Stimulated activated CD4-positive, alpha-beta T cell treated with anti-CD3 and anti-CD28 coated beads, Interleukin-4, amount 100 ng/mL, for 48 hours (primary cell): ENCODE data around the gene PLEKHA4.

ENCODE experiments used
- DNase-seq, 2 donors: peaks; one replicate each; pipeline ENCODE4 v3.0.0-alpha.2; 2020; ENCODE audit warnings: low read depth in 2 of 2

PLEKHA4 gene

GRCh38 chr19:48830965-48831364, 37.5 kb downstream of the PLEKHA4 start:
- no peak for DNase-seq

GRCh38 chr19:48830088-48830487, 38.3 kb downstream of the PLEKHA4 start:
- DNase-seq = no peak

DNA sequence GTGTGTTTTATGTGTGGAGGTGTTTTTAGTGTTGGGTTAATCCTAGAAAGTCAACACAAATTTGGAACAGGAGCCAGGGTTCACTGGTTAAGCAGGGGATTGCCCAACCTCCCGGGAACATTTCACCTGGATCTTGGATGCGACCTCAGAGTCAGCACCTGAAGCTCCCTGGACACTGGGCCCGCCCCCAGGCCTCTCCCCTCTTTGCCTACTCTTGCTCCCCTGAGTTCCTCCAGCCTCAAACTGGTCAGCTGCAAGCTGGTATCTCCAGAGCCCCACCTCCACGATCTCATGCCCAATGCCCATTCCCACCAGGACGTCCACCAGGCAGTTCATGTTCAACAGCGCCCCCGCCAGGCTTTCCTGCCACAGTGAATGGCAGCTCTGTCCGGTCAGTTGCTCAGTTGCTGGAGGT, 41.8 kb downstream of the PLEKHA4 start:
- no peak for DNase-seq

DNA sequence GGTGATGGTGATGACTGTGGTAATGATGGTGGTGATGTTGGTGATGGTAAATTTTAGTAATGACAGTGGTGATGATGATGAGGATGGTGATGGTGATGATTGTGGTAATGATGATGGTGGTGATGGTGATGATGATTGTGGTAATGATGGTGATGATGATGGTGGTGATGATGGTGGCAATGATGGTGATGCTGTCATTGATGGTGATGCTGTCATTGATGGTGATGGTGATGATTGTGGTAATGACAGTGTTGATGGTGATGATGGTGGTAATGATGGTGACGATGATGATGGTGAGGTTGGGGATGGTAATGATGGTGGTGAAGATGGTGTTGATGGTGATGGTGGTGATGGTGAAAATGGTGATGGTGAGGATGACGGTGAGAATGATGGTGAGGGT, 45.9 kb downstream of the PLEKHA4 start:
- no peak for DNase-seq

GRCh38 chr19:48821633-48822032, 46.8 kb downstream of the PLEKHA4 start:
- no peak for DNase-seq

GRCh38 chr19:48819366-48819816, 49.0 kb downstream of the PLEKHA4 start:
- DNase-seq = no peak

GRCh38 chr19:48818234-48818820, 50.1 kb downstream of the PLEKHA4 start:
- DNase-seq = no peak

GRCh38 chr19:48817585-48818124, 50.8 kb downstream of the PLEKHA4 start:
- no peak for DNase-seq

DNA sequence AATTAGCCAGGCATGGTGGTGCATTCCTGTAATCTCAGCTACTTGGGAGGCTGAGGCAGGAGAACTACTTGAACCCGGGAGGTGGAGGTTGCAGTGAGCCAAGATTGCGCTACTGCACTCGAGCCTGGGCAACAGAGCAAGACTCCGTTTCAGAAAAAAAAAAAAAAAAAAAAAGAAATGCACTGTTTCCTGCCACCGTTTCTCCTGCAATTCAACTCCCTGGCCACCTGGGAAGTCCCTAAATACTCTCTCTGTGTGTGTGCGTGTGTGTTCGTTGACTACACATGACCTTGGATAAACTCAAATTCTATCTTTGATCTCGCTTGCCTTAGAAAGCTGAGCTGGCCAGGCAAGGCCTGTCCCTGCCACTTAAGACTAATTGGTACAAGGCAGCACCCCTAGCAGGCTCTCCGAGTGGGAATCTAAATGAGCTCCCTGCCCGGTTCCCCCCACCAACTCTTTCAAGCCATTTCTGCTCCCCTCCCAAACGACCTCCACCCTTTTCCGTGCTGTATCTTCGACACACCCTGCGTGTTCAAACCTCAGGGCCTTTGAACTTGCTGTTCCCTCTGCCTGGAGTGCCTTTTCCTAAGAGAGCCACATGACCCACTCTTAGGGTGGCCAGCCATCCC, 52.4 kb downstream of the PLEKHA4 start:
- no peak for DNase-seq

- DNase-seq = no peak
Observed at GRCh38 chr19:48814895-48815294, 53.5 kb downstream of the PLEKHA4 start.

- no peak for DNase-seq
Observed at GRCh38 chr19:48813123-48813913, 55.1 kb downstream of the PLEKHA4 start.

DNA sequence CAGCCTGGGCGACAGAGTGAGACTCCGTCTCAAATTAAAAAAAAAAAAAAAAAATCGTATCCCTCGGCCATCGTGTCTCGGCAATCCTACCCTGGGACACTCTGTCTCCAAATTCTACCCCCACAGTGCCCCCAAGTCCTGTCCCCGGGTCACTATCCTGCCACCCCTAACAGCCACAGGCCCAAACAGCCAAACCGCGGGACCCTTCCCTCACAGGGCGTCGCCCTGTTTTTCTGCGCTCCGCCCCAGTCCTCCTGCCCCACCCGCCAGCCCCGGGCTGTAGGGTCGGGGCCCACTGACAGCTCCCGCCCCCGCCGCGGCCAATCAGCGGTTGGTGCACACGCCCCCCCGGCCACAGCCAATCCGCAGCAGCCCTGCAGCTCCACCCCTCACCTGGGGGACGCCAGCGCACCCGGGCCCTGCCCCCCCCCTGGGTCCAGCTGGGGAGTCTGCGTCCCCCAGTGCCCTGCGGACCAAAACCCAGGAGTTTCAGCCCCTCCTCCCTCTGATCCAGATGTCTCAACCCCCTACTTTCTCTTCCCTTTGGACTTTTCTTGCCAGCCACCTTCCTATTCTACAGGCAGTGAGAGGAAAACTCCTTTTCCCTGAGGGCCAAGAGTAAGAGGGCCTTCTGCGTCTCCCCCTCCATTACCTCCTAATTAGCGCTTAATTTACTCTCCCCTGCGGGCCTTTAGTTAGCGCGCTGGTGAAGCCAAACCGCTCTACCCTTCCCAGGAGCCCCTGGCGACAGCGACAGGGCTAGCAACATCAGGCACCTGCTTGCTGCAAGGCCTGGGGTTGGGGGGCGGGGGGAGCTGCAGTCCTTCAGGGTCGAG, 56.1 kb downstream of the PLEKHA4 start:
- peak; percentile 49 to 51 for DNase-seq

DNA sequence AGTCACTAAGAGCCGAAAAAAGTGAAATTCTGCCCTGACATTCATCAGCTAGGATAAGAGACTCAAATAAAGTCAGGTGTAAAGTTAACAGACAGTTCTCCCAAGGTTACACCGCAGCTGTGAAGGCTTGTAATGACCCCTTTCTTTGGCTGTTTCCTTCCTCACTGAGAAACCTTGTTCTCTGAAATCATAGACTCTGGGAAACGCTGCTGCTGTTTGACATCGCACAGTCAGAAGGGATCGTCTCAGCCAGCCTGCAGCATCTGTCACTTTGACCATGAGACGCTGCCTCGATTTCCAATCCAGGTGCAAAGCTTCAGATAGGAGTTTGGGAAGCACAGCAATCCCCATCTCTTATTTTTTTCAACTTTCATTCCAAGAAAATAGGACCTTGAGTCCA, 58.3 kb downstream of the PLEKHA4 start:
- DNase-seq = no peak

- DNase-seq = no peak
Observed at GRCh38 chr19:48807590-48808308, 60.7 kb downstream of the PLEKHA4 start.

DNA sequence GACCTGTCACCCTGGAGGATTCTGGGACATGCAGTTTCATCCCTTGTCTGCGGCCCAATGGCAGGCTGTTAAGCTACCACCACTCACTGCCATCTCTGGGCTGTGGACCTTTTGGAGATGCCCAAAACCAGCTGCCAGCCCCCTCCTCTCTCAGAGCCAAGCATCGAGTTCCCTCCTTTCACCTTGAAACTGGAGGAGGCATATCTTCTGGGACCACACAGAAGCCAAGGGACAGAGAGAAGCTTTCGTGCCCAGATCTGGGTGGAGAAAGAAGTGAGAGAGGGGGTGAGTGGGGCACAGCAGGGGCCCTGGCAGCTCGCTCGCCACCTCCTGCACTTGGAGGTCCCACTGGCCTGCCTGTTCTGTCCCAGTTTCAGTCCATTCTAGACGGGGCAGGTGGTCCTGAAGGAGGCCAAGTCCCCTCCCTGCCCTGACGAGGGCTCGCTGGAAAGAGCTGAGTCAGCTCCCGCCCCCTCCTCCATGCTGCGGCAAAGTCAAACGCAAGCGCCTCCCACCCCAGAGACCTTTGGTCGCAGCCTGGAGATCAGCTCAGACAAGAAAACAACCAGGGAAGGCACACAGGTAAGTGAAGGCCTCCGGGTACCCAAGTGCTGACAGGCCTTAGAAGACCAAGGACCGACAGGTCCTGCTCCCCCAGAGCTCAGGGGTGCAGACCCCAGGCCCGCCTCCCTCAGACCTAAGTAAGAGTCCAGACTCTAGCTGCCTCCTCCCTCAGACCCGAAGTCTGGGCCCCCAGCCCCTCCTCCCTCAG, 61.4 kb downstream of the PLEKHA4 start:
- DNase-seq = no peak

DNA sequence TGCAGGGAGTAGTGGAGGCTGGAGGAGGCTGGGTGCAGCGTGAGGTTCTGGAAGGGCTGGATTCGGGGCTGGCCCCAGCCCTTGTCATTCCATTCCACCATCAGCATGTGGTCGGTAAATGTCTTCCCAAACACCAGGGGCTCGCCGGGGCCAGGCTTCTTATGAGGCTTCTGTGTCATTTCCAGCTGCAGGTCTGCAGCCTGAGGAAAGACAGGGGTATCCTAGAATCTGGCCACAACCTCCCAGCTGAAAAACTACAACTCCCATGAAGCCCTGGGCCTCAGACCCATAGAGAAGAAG, 61.9 kb downstream of the PLEKHA4 start:
- DNase-seq = no peak

DNA sequence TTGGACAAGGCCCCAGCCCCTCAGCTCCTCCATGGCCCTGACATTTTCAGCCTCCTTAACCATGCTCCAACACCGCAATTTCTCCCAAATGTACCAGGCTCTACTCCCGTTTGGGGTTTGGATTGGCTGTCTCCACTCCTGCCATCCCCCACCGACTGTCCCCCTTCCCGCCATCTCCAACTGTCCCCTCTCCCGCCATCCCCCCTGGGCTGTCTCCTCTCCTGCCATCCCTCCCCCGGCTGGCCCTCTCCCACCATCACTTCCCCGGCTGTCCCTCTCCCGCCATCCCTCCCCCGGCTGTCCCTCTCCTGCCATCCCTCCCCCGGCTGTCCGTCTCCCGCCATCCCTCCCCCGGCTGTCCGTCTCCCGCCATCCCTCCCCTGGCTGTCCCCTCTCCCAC, 63.0 kb downstream of the PLEKHA4 start:
- DNase-seq = no peak

GRCh38 chr19:48804496-48804895, 63.9 kb downstream of the PLEKHA4 start:
- no peak for DNase-seq

- DNase-seq = no peak
Observed at GRCh38 chr19:48802623-48803022, 65.8 kb downstream of the PLEKHA4 start.
